OCI-LY7 (cell line): Measurements from ENCODE around the gene CMTM1. TPM values are rescaled to one million over a fixed set of nuclear protein-coding genes. Genes with fewer than 3 reads are reported as not detected.

Source experiments
- Bru-seq: library from RNA; stranded (reverse); fragments of 400-500 nt; gene quantifications from one replicate; lab custom pipeline; 2021; lab: Mats Ljungman, UMichigan
- BruChase-seq, 2 experiments: library from RNA; stranded (reverse); fragments of 400-500 nt; gene quantifications; one replicate each; lab custom pipeline; 2021; lab: Mats Ljungman, UMichigan
- BruUV-seq: library from RNA; stranded (reverse); fragments of 400-500 nt; replicated peaks from 2 replicates; lab custom pipeline; 2021; lab: Mats Ljungman, UMichigan
- CTCF ChIA-PET: fragments of 300-600 bp; sonication (Branson Sonifier 250); formaldehyde crosslinking; loops from one replicate; lab custom pipeline; 2022; ENCODE audit warnings: antibody characterized with exemption; ENCODE audit not compliant: unreplicated experiment; lab: Charles Lee
- POLR2A ChIA-PET: fragments of 300-600 bp; sonication (Branson Sonifier 250); formaldehyde crosslinking; loops from one replicate; lab custom pipeline; 2022; ENCODE audit warnings: antibody characterized with exemption; lab: Charles Lee
- DNase-seq: peaks from one replicate; pipeline ENCODE4 v3.0.0-alpha.2; 2015; ENCODE audit warnings: low spot score
- H2AFZ ChIP-seq: fragments of 200-600 bp; sonication (generic), shearing (Covaris generic); 2 replicates; pipeline ENCODE4 v1.6.1; 2014; ENCODE audit warnings: mild to moderate bottlenecking, antibody characterized with exemption, low read length, moderate library complexity
- H3K27ac ChIP-seq: fragments of 200-600 bp; sonication (generic); 2 replicates; pipeline ENCODE4 v1.5.1; 2014; ENCODE audit warnings: mixed run types, low read depth, mild to moderate bottlenecking, moderate library complexity, low read length, inconsistent platforms; ENCODE audit not compliant: poor library complexity, severe bottlenecking
- H3K36me3 ChIP-seq: fragments of 200-600 bp; sonication (generic); 2 replicates; pipeline ENCODE4 v1.6.1; 2014; ENCODE audit warnings: mild to moderate bottlenecking, antibody characterized with exemption, low read length, moderate library complexity, mixed read lengths; ENCODE audit not compliant: insufficient read depth
- H3K4me1 ChIP-seq: fragments of 200-600 bp; sonication (generic); 2 replicates; pipeline ENCODE4 v1.5.1; 2014; ENCODE audit warnings: mild to moderate bottlenecking, low read length; ENCODE audit not compliant: insufficient read depth, poor library complexity, severe bottlenecking
- H3K4me2 ChIP-seq: fragments of 200-600 bp; sonication (generic); 2 replicates; pipeline ENCODE4 v1.6.1; 2014; ENCODE audit warnings: mild to moderate bottlenecking, low read length
- H3K4me3 ChIP-seq: fragments of 200-600 bp; sonication (generic); 2 replicates; pipeline ENCODE4 v1.5.1; 2014; ENCODE audit warnings: mild to moderate bottlenecking, low read depth, low read length; ENCODE audit not compliant: poor library complexity, severe bottlenecking
- H3K79me2 ChIP-seq: fragments of 200-600 bp; sonication (generic); 2 replicates; pipeline ENCODE4 v1.6.1; 2016; ENCODE audit warnings: low read depth, mild to moderate bottlenecking, low read length, moderate library complexity, mixed read lengths; ENCODE audit not compliant: insufficient read depth
- H3K9me2 ChIP-seq: fragments of 200-600 bp; sonication (generic); 2 replicates; pipeline ENCODE4 v1.6.1; 2016; ENCODE audit warnings: mild to moderate bottlenecking, low read length, mixed read lengths; ENCODE audit not compliant: insufficient read depth
- H3K9me3 ChIP-seq: fragments of 200-600 bp; sonication (generic); 2 replicates; pipeline ENCODE4 v1.6.1; 2014; ENCODE audit warnings: mild to moderate bottlenecking, mixed run types, low read length, mixed read lengths
- H4K20me1 ChIP-seq: fragments of 200-600 bp; sonication (generic); 2 replicates; pipeline ENCODE4 v1.6.1; 2014; ENCODE audit warnings: mild to moderate bottlenecking, antibody characterized with exemption, low read length, moderate library complexity, mixed read lengths; ENCODE audit not compliant: insufficient read depth
- CTCF ChIP-seq: fragments of 200-600 bp; sonication (generic); conservative IDR thresholded peaks from 2 replicates; pipeline ENCODE4 v1.5.1; 2014; ENCODE audit warnings: mild to moderate bottlenecking, antibody characterized with exemption, low read length, moderate library complexity, mixed read lengths
- EZH2phosphoT487 ChIP-seq: fragments of 200-600 bp; sonication (generic); IDR thresholded peaks from 2 replicates; pipeline ENCODE4 v1.6.1; 2018; ENCODE audit warnings: low read depth, borderline replicate concordance, mild to moderate bottlenecking, mixed run types, antibody characterized with exemption, low read length, moderate library complexity, mixed read lengths
- intact Hi-C: fragments of 100-400 bp; cut with micrococcal nuclease; formaldehyde crosslinking; loops from one replicate; pipeline ENCODE4 v1.10.0; 2022; ENCODE audit not compliant: unreplicated experiment
- long read RNA-seq: library from polyadenylated mRNA; stranded (forward); transcript quantifications from one replicate; pipeline ENCODE4 v2.0.0, GENCODE V29; 2022
- total RNA-seq, 2 experiments: library from RNA; depleted of rRNA in 1 of 2; stranded (reverse); fragments of >200 nt in 1 of 2; shearing (Covaris generic) in 1 of 2; gene quantifications; 2 replicates each; pipeline ENCODE4 v1.2.3, GENCODE V29; 2014 to 2022

The CMTM1 gene
- 3.8 and 8.5 TPM in 2 replicates for total RNA-seq (2014; rRNA removed; shearing (Covaris generic))
- total RNA-seq (2022) = 10.6 and 10.7 TPM in 2 replicates
- Bru-seq, nascent RNA = percentile 63 among the genes with signal in this experiment
- BruChase-seq, experiment 1, labeled RNA remaining after a 6-hour chase = percentile 88 among the genes with signal in this experiment
- BruChase-seq, experiment 2, labeled RNA remaining after a 2-hour chase = percentile 85 among the genes with signal in this experiment
- long read RNA-seq = 0 reads

- no peaks in the 10 kb centered on the region for H3K9me2 ChIP-seq
- intact Hi-C loops = no loop called here
- H3K4me1 ChIP-seq = no peaks in the 10 kb centered on the region
- BruUV-seq = no TSS peak
- no peak within 1 kb of the TSS for H3K4me2 ChIP-seq
- ChIA-PET CTCF (no interaction called here), POLR2A (no interaction called here)
- no peak for DNase-seq
- no peak within 1 kb of the TSS for H3K4me3 ChIP-seq
- H3K9me3 ChIP-seq = no peaks in the 10 kb centered on the region
- no peaks in the 10 kb centered on the region for H4K20me1 ChIP-seq
- no peak within 1 kb of the TSS for H2AFZ ChIP-seq
- TF ChIP-seq CTCF (no peak), EZH2phosphoT487 (no peak)
- H3K27ac ChIP-seq = no peak within 1 kb of the TSS
- peaks cover 57% of the 10 kb centered on the region for H3K36me3 ChIP-seq
- no peaks in the 10 kb centered on the region for H3K79me2 ChIP-seq
These were observed at the start of gene CMTM1 for GRCh38 chr16:66566051-66566901. TSS of gene CMTM1 (plus strand) at chr16:66566439. CDS start at chr16:66566514, 75 bp downstream.

GRCh38 chr16:66516509-66516807 lies 49.8 kb upstream of the CMTM1 start:
- POLR2A ChIA-PET = no interaction called here
- H3K4me2 ChIP-seq = peak overlapping the region; percentile 83
- no peak for TF ChIP-seq CTCF
- no peak for TF ChIP-seq EZH2phosphoT487
- no peaks in the 10 kb centered on the region for H4K20me1 ChIP-seq
- peak overlapping the region; percentile 62; the same call in 1 of the 2 replicates for H2AFZ ChIP-seq
- H3K4me3 ChIP-seq = peak overlapping the region; percentile 38
- CTCF ChIA-PET = no interaction called here
- no peak for DNase-seq
- no peaks in the 10 kb centered on the region for H3K79me2 ChIP-seq
- H3K27ac ChIP-seq = peak overlapping the region; percentile 68
- intact Hi-C loops = loop anchor here (1.0 to 2.0 kb wide), 3 partner anchors 33 to 72 kb away; no protein-coding TSS in a partner anchor
- no peaks in the 10 kb centered on the region for H3K36me3 ChIP-seq
- H3K9me3 ChIP-seq = no peaks in the 10 kb centered on the region
- peaks cover 37% of the 10 kb centered on the region for H3K4me1 ChIP-seq
- H3K9me2 ChIP-seq = no peaks in the 10 kb centered on the region
- BruUV-seq = no TSS peak
